NCI-H510A (cell line): Measurements from ENCODE around the gene CD28.

Experiments
- DNase-seq: peaks from one replicate; lab custom pipeline; 2025; lab: John Stamatoyannopoulos, UW

Gene CD28

GRCh38 chr2:203715744-203716143 lies 9.3 kb downstream of the CD28 start:
- no peak for DNase-seq

GRCh38 chr2:203718087-203718486 lies 11.6 kb downstream of the CD28 start:
- DNase-seq = no peak

GRCh38 chr2:203719456-203720410 lies 13.3 kb downstream of the CD28 start:
- no peak for DNase-seq

GRCh38 chr2:203720915-203721672 lies 14.7 kb downstream of the CD28 start:
- DNase-seq = no peak

- DNase-seq = no peak
Measured at GRCh38 chr2:203721781-203722300, 15.4 kb downstream of the CD28 start.

GRCh38 chr2:203722411-203722810 lies 16.0 kb downstream of the CD28 start:
- no peak for DNase-seq

GRCh38 chr2:203728321-203728720 lies 21.9 kb downstream of the CD28 start:
- DNase-seq = no peak

- DNase-seq = no peak
Measured at GRCh38 chr2:203730076-203730729, 23.8 kb downstream of the CD28 start.

GRCh38 chr2:203730883-203731282 lies 24.4 kb downstream of the CD28 start:
- no peak for DNase-seq

- DNase-seq = peak; percentile 26
Measured at GRCh38 chr2:203732092-203732952, 25.9 kb downstream of the CD28 start.

GRCh38 chr2:203732953-203733510 lies 26.6 kb downstream of the CD28 start:
- DNase-seq = no peak

GRCh38 chr2:203733684-203734083 lies 27.2 kb downstream of the CD28 start:
- no peak for DNase-seq

- DNase-seq = no peak
Measured at GRCh38 chr2:203734276-203734983, 28.0 kb downstream of the CD28 start.

- DNase-seq = no peak
Measured at GRCh38 chr2:203737360-203737759, 30.9 kb downstream of the CD28 start.

GRCh38 chr2:203739351-203739750 lies 32.9 kb downstream of the CD28 start:
- DNase-seq = no peak

- no peak for DNase-seq
Measured at GRCh38 chr2:203740871-203741281, 34.4 kb downstream of the CD28 start.

GRCh38 chr2:203741566-203741965 lies 35.1 kb downstream of the CD28 start:
- no peak for DNase-seq

- DNase-seq = no peak
Measured at GRCh38 chr2:203743441-203743981, 37.1 kb downstream of the CD28 start.

- DNase-seq = no peak
Measured at GRCh38 chr2:203744091-203744490, 37.7 kb downstream of the CD28 start.

- DNase-seq = no peak
Measured at GRCh38 chr2:203745267-203745666, 38.8 kb downstream of the CD28 start.
